HUES64 (cell line): ENCODE measurements around the gene BAX.

ENCODE experiments used
- H3K27ac ChIP-seq: 2 replicates; pipeline ENCODE4 v1.7.0; 2013; ENCODE audit warnings: low read depth, low read length, inconsistent platforms
- H3K27me3 ChIP-seq: 2 replicates; pipeline ENCODE4 v1.6.1; 2013; ENCODE audit warnings: mild to moderate bottlenecking, low read length; ENCODE audit not compliant: insufficient read depth
- H3K36me3 ChIP-seq: 2 replicates; pipeline ENCODE4 v1.6.1; 2013; ENCODE audit warnings: mild to moderate bottlenecking, low read length; ENCODE audit not compliant: insufficient read depth
- H3K4me1 ChIP-seq: 2 replicates; pipeline ENCODE4 v1.6.1; 2013; ENCODE audit warnings: mild to moderate bottlenecking, low read length, moderate library complexity; ENCODE audit not compliant: insufficient read depth
- H3K4me3 ChIP-seq: 2 replicates; pipeline ENCODE4 v1.5.1; 2013; ENCODE audit warnings: mild to moderate bottlenecking, low read length, moderate library complexity
- H3K9ac ChIP-seq: 2 replicates; pipeline ENCODE4 v1.6.1; 2013; ENCODE audit warnings: mild to moderate bottlenecking, low read depth, low read length
- H3K9me3 ChIP-seq: 2 replicates; pipeline ENCODE4 v1.6.1; 2013; ENCODE audit warnings: low read depth, low read length; ENCODE audit not compliant: insufficient read depth
- WGBS: fragments of 150-250, 120-280 bp; methylation state at CpG from one replicate; pipeline ENCODE4 v1.1.7; 2013; ENCODE audit warnings: missing lambda C conversion rate; 5-methylcytosine and 5-hydroxymethylcytosine counted together

BAX gene

GRCh38 chr19:48964205-48965039, 9.7 kb downstream of the BAX start:
- no peaks in the 10 kb centered on the region for H3K9me3 ChIP-seq
- no peaks in the 10 kb centered on the region for H3K27me3 ChIP-seq
- peak overlapping the region; percentile 91 for H3K27ac ChIP-seq
- H3K36me3 ChIP-seq, result peaks cover 39% of the 10 kb centered on the region
- WGBS, result 23% methylated on average over 19 of the region's 19 CpGs
- H3K4me1 ChIP-seq, result peaks cover 19% of the 10 kb centered on the region
- H3K9ac ChIP-seq, result peak overlapping the region; percentile 92
- H3K4me3 ChIP-seq, result peak overlapping the region; percentile 61

GRCh38 chr19:48965040-48965805, 10.5 kb downstream of the BAX start, which contains the start of gene FTL:
FTL (plus strand) TSS chr19:48965309; CDS start chr19:48965508, 199 bp downstream.
- Histone ChIP-seq H3K4me3 (peak within 1 kb of the TSS; percentile 77), H3K27me3 (no peaks in the 10 kb centered on the region), H3K9me3 (no peaks in the 10 kb centered on the region), H3K27ac (peak within 1 kb of the TSS; percentile 91), H3K4me1 (peaks cover 19% of the 10 kb centered on the region), H3K9ac (peak within 1 kb of the TSS; percentile 92), H3K36me3 (peaks cover 42% of the 10 kb centered on the region)
- WGBS, result under 1% methylated on average over 50 of the region's 52 CpGs

- H3K9ac ChIP-seq, result peak overlapping the region; percentile 92
- peaks cover 41% of the 10 kb centered on the region for H3K36me3 ChIP-seq
- H3K27me3 ChIP-seq, result no peaks in the 10 kb centered on the region
- H3K4me3 ChIP-seq, result peak overlapping the region; percentile 77
- H3K9me3 ChIP-seq, result no peaks in the 10 kb centered on the region
- H3K27ac ChIP-seq, result peak overlapping the region; percentile 72
- peaks cover 19% of the 10 kb centered on the region for H3K4me1 ChIP-seq
- WGBS, result 13% methylated on average over 36 of the region's 36 CpGs
These were observed 11.3 kb downstream of the BAX start for GRCh38 chr19:48965806-48966540.

- Histone ChIP-seq H3K4me1 (peaks cover 19% of the 10 kb centered on the region), H3K9me3 (no peaks in the 10 kb centered on the region), H3K27me3 (no peaks in the 10 kb centered on the region), H3K27ac (0 out of 2 replicates have a peak overlapping the region, but pooled peaks have one; percentile 31), H3K9ac (no peak overlapping the region; the same call in 1 of the 2 replicates), H3K4me3 (peak overlapping the region; percentile 77), H3K36me3 (peaks cover 39% of the 10 kb centered on the region)
- 88% methylated on average over 10 of the region's 10 CpGs for WGBS
These were observed 12.1 kb downstream of the BAX start for GRCh38 chr19:48966541-48967345.

DNA sequence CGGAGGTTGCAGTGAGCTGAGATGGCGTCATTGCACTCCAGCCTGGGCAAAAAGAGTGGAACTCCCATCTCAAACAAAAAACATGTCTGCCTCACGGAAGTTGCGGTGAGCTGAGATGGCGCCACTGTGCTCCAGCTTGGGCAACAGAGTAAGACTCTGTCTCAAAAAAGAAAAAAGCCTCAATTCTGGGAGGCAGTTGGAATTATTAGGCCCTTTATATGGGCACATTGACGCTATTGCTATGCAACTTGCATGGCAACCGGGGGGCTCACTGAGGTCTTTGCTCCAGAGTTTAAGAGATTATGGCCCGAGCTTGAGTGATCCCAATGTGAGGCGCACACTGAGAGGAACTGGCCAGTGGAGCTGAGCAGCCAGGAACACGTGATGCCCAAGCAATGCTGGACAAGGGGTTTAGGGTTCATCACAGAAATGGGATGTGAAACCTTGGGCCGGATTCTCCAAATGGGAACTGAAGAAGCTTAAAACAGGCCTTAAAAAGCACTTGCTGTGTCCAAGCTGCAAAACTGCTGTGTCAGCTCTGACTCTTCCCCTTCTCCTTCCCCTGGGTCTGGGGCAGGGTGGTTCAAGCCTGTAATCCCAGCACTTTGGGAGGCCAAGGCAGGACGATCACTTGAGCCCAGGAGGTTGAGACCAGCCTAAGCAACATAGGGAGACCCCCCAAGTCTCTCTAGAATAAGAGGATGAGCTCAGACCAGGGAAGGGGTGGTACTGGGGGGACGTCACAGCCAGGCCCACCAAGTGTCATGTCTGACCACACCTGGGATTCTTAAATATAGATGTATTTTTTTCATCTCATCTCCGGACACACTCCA, 12.9 kb downstream of the BAX start:
- H3K27me3 ChIP-seq, result no peaks in the 10 kb centered on the region
- no peaks in the 10 kb centered on the region for H3K9me3 ChIP-seq
- WGBS, result 93% methylated on average over 12 of the region's 14 CpGs
- peak overlapping the region; percentile 5; the same call in 1 of the 2 replicates for H3K27ac ChIP-seq
- H3K4me1 ChIP-seq, result peaks cover 19% of the 10 kb centered on the region
- no peak overlapping the region for H3K4me3 ChIP-seq
- peaks cover 40% of the 10 kb centered on the region for H3K36me3 ChIP-seq
- no peak overlapping the region for H3K9ac ChIP-seq

GRCh38 chr19:48968179-48968661, 13.5 kb downstream of the BAX start:
- WGBS, result 92% methylated on average over 4 of the region's 4 CpGs
- H3K9ac ChIP-seq, result no peak overlapping the region
- H3K27ac ChIP-seq, result no peak overlapping the region
- H3K36me3 ChIP-seq, result peaks cover 46% of the 10 kb centered on the region
- H3K27me3 ChIP-seq, result no peaks in the 10 kb centered on the region
- no peak overlapping the region for H3K4me3 ChIP-seq
- peaks cover 17% of the 10 kb centered on the region for H3K4me1 ChIP-seq
- no peaks in the 10 kb centered on the region for H3K9me3 ChIP-seq

DNA sequence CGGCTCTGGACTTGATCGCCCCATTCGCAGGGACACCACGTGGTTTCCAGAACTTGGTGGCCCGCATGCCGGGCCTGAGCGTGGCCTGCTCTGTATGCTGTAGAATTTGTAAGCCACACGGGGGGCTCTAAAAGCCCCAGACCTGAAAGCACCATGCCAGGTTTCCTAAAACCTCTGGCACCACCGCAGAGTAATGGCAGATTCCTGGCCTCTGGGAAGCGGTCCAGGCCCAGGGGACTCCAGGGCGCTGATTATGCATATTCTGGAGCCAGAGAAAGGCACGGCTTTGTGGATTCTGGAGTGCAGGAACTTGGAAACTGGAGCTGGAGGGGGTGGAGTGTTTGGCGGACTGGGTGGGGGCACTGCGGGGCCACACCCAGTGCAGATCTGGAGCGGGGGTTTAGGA, 14.1 kb downstream of the BAX start:
- H3K27me3 ChIP-seq, result no peaks in the 10 kb centered on the region
- no peak overlapping the region for H3K27ac ChIP-seq
- H3K9me3 ChIP-seq, result no peaks in the 10 kb centered on the region
- H3K4me1 ChIP-seq, result peaks cover 12% of the 10 kb centered on the region
- H3K4me3 ChIP-seq, result no peak overlapping the region
- H3K36me3 ChIP-seq, result peaks cover 50% of the 10 kb centered on the region
- no peak overlapping the region for H3K9ac ChIP-seq
- WGBS, result 95% methylated on average over 15 of the region's 15 CpGs

DNA sequence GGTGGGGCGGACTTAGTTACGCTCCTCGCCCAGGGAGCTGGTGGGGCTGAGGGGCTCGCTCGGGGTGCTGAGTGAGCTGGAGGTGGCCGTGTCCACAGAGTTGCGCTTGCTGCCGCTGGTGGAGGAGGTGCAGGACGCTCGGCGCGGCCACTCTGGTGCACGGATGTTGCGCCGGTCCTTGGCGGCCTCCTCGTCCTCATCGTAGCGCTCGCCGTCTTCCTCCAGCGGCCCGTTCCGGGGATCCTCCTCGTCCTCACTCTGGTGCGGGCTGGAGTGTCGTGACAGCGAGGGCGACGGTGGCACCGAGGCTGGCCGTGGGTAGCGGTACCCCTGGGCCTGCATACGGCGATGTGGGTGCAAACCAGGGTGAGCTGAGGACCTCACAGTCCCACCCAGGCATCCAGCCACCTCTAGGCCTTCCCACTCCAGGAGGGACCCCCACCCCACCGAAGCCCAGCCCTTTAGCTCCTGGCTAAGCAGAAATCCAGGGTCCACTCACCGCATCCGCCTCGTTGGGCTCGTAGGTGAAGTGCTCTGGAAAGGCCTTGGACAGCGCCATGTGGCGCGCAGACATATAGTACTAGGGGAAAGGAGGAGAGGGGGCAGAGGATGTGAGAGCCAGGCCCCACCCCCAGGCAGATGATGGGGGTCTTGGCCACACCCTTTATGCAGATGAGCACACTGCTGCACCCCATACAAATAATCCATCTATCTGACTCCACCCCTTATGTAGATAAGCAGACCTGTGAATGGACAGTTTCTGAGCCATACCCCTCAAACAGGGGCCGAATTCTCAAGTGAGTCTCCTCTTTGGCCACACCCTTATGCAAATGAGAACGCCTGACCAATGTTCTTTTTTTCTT, 14.8 kb downstream of the BAX start:
- Histone ChIP-seq H3K4me1 (peaks cover 5% of the 10 kb centered on the region), H3K27ac (no peak overlapping the region), H3K4me3 (no peak overlapping the region), H3K9ac (no peak overlapping the region), H3K27me3 (no peaks in the 10 kb centered on the region), H3K9me3 (no peaks in the 10 kb centered on the region), H3K36me3 (peaks cover 57% of the 10 kb centered on the region)
- 95% methylated on average over 45 of the region's 45 CpGs for WGBS

DNA sequence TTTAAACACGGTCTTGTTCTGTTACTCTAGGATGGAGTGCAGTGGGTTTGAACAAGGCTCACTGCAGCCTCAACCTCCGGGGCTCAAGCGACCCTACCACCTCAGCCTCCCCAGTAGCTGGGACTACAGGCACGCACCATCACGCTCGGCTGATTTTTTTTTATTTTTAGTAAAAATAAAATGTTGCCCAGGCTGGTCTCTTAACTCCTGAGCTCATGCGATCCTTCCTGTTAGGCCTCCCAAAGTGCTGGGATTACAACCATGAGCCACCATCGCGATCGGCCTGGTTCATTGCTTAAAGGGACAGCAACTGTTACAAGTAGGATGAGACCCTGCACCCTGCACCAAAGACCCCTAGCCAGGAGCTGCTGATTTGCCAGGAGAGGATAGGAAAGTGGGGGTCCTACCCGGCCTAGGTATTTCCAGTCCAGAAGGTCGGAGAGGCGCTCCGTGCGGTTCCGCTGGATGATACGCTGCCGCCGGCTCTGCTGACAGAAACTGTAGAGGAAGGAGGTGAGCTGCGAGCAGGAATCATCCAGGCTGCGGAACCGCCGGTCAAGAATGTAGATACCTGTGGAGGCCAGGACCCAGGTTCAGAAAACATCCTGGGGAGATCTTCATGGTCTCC, 15.6 kb downstream of the BAX start:
- 94% methylated on average over 23 of the region's 23 CpGs for WGBS
- Histone ChIP-seq H3K4me1 (0 out of 2 replicates have a peak, but pooled peaks cover 3% of the 10 kb centered on the region), H3K9me3 (no peaks in the 10 kb centered on the region), H3K36me3 (peaks cover 61% of the 10 kb centered on the region), H3K27me3 (no peaks in the 10 kb centered on the region), H3K9ac (no peak overlapping the region), H3K27ac (no peak overlapping the region), H3K4me3 (no peak overlapping the region)
